ENCODE data around the gene DNAJB7.

- TF ChIP-seq L3MBTL2 (conservative IDR thresholded peaks at IDR 0.05) (no peak), TARDBP (IDR thresholded peaks at IDR 0.05) (no peak), ELF4 (IDR thresholded peaks at IDR 0.05) (no peak), FOXM1 (IDR thresholded peaks at IDR 0.05; ENCODE audit: borderline replicate concordance) (no peak), PKNOX1 (IDR thresholded peaks at IDR 0.05) (no peak), NFRKB (IDR thresholded peaks at IDR 0.05) (no peak), BHLHE40 (IDR thresholded peaks at IDR 0.05; ENCODE audit: borderline replicate concordance) (no peak), HDGF (IDR thresholded peaks at IDR 0.05; ENCODE audit: borderline replicate concordance) (no peak)
Measured at GRCh38 chr22:40875111-40875510, 13.2 kb upstream of the DNAJB7 start.

All from HEK293T (cell line).